Thyroid gland (tissue), 4 donors: ENCODE results near the gene CUEDC1.

Experiments used
- POLR2A ChIP-seq, 2 donors: fragments of 450-650 bp; IDR thresholded peaks; one replicate each; pipeline ENCODE4 v1.6.1; 2017; ENCODE audit warnings: antibody characterized with exemption in 2 of 2, mild to moderate bottlenecking in 2 of 2, moderate library complexity in 1 of 2
- TF ChIP-seq, protein P1 (sequence below), 6 experiments: fragments of 200-600 bp in 3 of 6; fragments of 450-650 bp in 3 of 6; sonication (generic) in 3 of 6; IDR thresholded peaks; one replicate each; pipeline ENCODE4 v1.5.1; 2016 to 2019; ENCODE audit warnings: antibody characterized with exemption in 6 of 6, mild to moderate bottlenecking in 2 of 6, inconsistent platforms in 1 of 6, moderate library complexity in 1 of 6

DNA sequence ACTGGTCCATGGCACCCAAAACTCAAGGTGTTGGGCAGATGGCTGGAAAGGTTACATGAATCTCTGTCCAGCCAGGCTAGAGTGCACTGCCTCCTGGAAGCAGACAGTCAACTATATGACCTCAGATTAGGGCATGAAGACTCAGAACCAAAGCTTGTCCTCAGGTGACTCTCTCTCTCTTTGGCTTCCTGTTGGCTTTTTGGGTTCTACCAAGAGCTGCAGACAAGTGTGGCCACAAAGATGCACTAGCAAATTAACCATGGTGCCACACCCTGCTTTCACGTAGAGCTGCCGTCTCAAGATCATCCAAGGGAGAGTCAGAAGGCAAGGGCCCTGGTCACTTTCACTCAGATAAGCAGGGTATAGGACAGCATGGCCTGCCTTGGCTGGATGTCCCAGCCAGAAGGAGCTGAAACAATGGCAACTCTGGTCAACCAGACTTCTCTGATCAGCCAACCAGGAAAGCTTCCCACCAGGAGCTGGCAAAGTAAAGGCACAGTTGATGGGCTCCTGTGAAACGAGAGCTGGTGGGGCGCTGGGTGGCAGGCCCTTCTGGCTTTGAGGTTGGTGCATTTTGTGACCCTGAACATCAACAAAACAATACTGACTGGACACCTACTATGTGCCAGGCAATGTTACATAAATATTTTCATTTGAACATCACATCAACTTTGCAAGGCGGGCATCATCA, 31.9 kb downstream of the CUEDC1 start:
- TF ChIP-seq, protein P1, sequence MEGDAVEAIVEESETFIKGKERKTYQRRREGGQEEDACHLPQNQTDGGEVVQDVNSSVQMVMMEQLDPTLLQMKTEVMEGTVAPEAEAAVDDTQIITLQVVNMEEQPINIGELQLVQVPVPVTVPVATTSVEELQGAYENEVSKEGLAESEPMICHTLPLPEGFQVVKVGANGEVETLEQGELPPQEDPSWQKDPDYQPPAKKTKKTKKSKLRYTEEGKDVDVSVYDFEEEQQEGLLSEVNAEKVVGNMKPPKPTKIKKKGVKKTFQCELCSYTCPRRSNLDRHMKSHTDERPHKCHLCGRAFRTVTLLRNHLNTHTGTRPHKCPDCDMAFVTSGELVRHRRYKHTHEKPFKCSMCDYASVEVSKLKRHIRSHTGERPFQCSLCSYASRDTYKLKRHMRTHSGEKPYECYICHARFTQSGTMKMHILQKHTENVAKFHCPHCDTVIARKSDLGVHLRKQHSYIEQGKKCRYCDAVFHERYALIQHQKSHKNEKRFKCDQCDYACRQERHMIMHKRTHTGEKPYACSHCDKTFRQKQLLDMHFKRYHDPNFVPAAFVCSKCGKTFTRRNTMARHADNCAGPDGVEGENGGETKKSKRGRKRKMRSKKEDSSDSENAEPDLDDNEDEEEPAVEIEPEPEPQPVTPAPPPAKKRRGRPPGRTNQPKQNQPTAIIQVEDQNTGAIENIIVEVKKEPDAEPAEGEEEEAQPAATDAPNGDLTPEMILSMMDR (IDR thresholded peaks at IDR 0.05): no peak
- TF ChIP-seq POLR2A (IDR thresholded peaks at IDR 0.05): no peak
